ENCODE measurements around the gene UGT2B7.

DNA sequence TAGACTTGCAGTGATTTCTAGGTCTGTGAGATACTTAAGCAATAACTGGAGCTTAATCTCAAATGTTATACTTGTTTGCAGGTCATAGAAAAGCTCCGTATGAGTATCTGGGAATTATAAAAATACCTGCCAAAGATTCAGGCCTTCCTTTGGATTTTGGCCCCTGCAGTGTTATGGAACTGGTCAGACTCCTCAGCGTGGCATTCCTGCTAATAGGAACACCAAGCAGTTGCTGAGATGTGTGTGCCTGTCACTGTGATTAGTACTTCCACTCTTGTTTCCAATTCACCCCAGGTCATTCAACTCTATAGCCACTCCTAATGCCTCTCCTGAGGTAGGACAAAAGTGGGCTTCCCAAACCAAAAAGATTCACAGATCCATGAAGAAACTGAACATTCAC, 7.8 kb upstream of the UGT2B7 start:
- TF ChIP-seq, protein P1, sequence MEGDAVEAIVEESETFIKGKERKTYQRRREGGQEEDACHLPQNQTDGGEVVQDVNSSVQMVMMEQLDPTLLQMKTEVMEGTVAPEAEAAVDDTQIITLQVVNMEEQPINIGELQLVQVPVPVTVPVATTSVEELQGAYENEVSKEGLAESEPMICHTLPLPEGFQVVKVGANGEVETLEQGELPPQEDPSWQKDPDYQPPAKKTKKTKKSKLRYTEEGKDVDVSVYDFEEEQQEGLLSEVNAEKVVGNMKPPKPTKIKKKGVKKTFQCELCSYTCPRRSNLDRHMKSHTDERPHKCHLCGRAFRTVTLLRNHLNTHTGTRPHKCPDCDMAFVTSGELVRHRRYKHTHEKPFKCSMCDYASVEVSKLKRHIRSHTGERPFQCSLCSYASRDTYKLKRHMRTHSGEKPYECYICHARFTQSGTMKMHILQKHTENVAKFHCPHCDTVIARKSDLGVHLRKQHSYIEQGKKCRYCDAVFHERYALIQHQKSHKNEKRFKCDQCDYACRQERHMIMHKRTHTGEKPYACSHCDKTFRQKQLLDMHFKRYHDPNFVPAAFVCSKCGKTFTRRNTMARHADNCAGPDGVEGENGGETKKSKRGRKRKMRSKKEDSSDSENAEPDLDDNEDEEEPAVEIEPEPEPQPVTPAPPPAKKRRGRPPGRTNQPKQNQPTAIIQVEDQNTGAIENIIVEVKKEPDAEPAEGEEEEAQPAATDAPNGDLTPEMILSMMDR (conservative IDR thresholded peaks at IDR 0.05; ENCODE audit: low read length) = no peak
- no peak for TF ChIP-seq EZH2phosphoT487 (IDR thresholded peaks at IDR 0.05; ENCODE audit: borderline replicate concordance, low read depth, low read length)

Data from OCI-LY7 (cell line).